A673 (cell line): ENCODE measurements around the gene ADAMTS13. TPM values are rescaled to one million over a fixed set of nuclear protein-coding genes. Genes with fewer than 3 reads are reported as not detected.

Source experiments
- BruUV-seq: library from RNA; stranded (reverse); fragments of 400-500 nt; replicated peaks from 2 replicates; lab custom pipeline; 2021; lab: Mats Ljungman, UMichigan
- CTCF ChIA-PET: fragments of 300-600 bp; sonication (Branson Sonifier 250); formaldehyde crosslinking; loops from one replicate; lab custom pipeline; 2022; ENCODE audit warnings: antibody characterized with exemption; lab: Charles Lee
- POLR2A ChIA-PET: fragments of 300-600 bp; sonication (Branson Sonifier 250); formaldehyde crosslinking; loops from one replicate; lab custom pipeline; 2022; ENCODE audit warnings: antibody characterized with exemption; ENCODE audit not compliant: low non-redundant PET; lab: Charles Lee
- DNase-seq: peaks from one replicate; pipeline ENCODE4 v3.0.0-alpha.2; 2015; ENCODE audit warnings: low spot score
- H3K27ac ChIP-seq: fragments of 200-600 bp; sonication (generic); 2 replicates; pipeline ENCODE4 v1.5.1; 2016; ENCODE audit warnings: mixed run types, low read depth, mild to moderate bottlenecking, mixed read lengths, antibody characterized with exemption, low read length; ENCODE audit not compliant: poor library complexity, severe bottlenecking
- H3K27me3 ChIP-seq: fragments of 200-600 bp; sonication (generic); replicated peaks from 2 replicates; pipeline ENCODE4 v1.6.1; 2017; ENCODE audit warnings: mixed run types, low read depth, mild to moderate bottlenecking, mixed read lengths, antibody characterized with exemption, low read length; ENCODE audit not compliant: insufficient read depth, poor library complexity
- H3K36me3 ChIP-seq: fragments of 200-600 bp; sonication (generic); 2 replicates; pipeline ENCODE4 v1.6.1; 2016; ENCODE audit warnings: mixed run types, mild to moderate bottlenecking, mixed read lengths, antibody characterized with exemption, low read length; ENCODE audit not compliant: insufficient read depth, poor library complexity, severe bottlenecking
- H3K4me1 ChIP-seq: fragments of 200-600 bp; sonication (generic); 2 replicates; pipeline ENCODE4 v1.6.1; 2017; ENCODE audit warnings: mixed run types, mild to moderate bottlenecking, mixed read lengths, antibody characterized with exemption, low read length; ENCODE audit not compliant: insufficient read depth, poor library complexity, severe bottlenecking
- H3K4me3 ChIP-seq: fragments of 200-600 bp; sonication (generic); 2 replicates; pipeline ENCODE4 v1.5.1; 2016; ENCODE audit warnings: low read depth, mixed run types, mild to moderate bottlenecking, mixed read lengths, low read length; ENCODE audit not compliant: poor library complexity, severe bottlenecking
- H3K9me3 ChIP-seq: fragments of 200-600 bp; sonication (generic); 2 replicates; pipeline ENCODE4 v1.6.1; 2016; ENCODE audit warnings: mixed run types, low read depth, mild to moderate bottlenecking, mixed read lengths, antibody characterized with exemption, low read length; ENCODE audit not compliant: poor library complexity, severe bottlenecking
- EZH2 ChIP-seq: fragments of 200-600 bp; sonication (generic); IDR thresholded peaks from 2 replicates; pipeline ENCODE4 v1.6.1; 2017; ENCODE audit warnings: borderline replicate concordance, low read depth, mild to moderate bottlenecking, mixed read lengths, antibody characterized with exemption, low read length; ENCODE audit not compliant: poor library complexity, severe bottlenecking
- intact Hi-C: fragments of 100-400 bp; cut with micrococcal nuclease; formaldehyde crosslinking; loops from one replicate; pipeline ENCODE4 v1.10.0; 2022; ENCODE audit not compliant: unreplicated experiment
- total RNA-seq: library from RNA; stranded (reverse); gene quantifications from 2 replicates; pipeline ENCODE4 v1.2.3, GENCODE V29; 2021
- TF ChIP-seq, protein P1 (sequence below): fragments of 300-800, 200-600 bp; sonication (generic); conservative IDR thresholded peaks from 2 replicates; pipeline ENCODE4 v1.5.1; 2017; ENCODE audit warnings: low read depth, mild to moderate bottlenecking, antibody characterized with exemption, low read length, moderate library complexity, mixed read lengths

Gene ADAMTS13
- total RNA-seq, 1 experiment from 2014 or later = 1.3 TPM

- Histone ChIP-seq H3K27ac (no peak overlapping the region), H3K4me1 (no peaks in the 10 kb centered on the region), H3K27me3 (no peaks in the 10 kb centered on the region), H3K9me3 (no peaks in the 10 kb centered on the region), H3K36me3 (no peaks in the 10 kb centered on the region), H3K4me3 (no peak overlapping the region)
- CTCF ChIA-PET = no interaction called here
- TF ChIP-seq, protein P1, sequence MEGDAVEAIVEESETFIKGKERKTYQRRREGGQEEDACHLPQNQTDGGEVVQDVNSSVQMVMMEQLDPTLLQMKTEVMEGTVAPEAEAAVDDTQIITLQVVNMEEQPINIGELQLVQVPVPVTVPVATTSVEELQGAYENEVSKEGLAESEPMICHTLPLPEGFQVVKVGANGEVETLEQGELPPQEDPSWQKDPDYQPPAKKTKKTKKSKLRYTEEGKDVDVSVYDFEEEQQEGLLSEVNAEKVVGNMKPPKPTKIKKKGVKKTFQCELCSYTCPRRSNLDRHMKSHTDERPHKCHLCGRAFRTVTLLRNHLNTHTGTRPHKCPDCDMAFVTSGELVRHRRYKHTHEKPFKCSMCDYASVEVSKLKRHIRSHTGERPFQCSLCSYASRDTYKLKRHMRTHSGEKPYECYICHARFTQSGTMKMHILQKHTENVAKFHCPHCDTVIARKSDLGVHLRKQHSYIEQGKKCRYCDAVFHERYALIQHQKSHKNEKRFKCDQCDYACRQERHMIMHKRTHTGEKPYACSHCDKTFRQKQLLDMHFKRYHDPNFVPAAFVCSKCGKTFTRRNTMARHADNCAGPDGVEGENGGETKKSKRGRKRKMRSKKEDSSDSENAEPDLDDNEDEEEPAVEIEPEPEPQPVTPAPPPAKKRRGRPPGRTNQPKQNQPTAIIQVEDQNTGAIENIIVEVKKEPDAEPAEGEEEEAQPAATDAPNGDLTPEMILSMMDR = no peak
- no peak for TF ChIP-seq EZH2
- no TSS peak for BruUV-seq
- DNase-seq = no peak
- intact Hi-C loops = no loop called here
- POLR2A ChIA-PET = no interaction called here
These were observed 18.7 kb downstream of the ADAMTS13 start for GRCh38 chr9:133440874-133441273.

GRCh38 chr9:133441571-133441970 is 19.4 kb downstream of the ADAMTS13 start:
- TF ChIP-seq EZH2 = no peak
- TF ChIP-seq, protein P1 = no peak
- no TSS peak for BruUV-seq
- no peaks in the 10 kb centered on the region for H3K4me1 ChIP-seq
- POLR2A ChIA-PET = no interaction called here
- no peak overlapping the region for H3K4me3 ChIP-seq
- CTCF ChIA-PET = no interaction called here
- H3K27me3 ChIP-seq = no peaks in the 10 kb centered on the region
- DNase-seq = no peak
- H3K36me3 ChIP-seq = no peaks in the 10 kb centered on the region
- no peaks in the 10 kb centered on the region for H3K9me3 ChIP-seq
- H3K27ac ChIP-seq = no peak overlapping the region
- intact Hi-C loops = no loop called here

DNA sequence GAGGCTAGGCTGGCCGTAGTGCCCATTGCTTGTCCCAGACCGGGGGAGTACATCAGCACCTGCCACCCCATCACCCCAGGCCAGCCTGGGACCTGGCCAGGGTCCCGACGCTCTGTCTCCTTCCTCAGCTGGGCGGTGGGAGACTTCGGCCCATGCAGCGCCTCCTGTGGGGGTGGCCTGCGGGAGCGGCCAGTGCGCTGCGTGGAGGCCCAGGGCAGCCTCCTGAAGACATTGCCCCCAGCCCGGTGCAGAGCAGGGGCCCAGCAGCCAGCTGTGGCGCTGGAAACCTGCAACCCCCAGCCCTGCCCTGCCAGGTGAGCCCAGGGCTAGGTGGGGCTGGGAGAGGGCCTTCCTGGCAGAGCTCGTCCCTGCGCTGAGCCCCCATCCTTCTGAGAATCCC is 21.1 kb downstream of the ADAMTS13 start:
- ChIA-PET CTCF (no interaction called here), POLR2A (no interaction called here)
- BruUV-seq = no TSS peak
- Histone ChIP-seq H3K27ac (no peak overlapping the region), H3K27me3 (no peaks in the 10 kb centered on the region), H3K36me3 (no peaks in the 10 kb centered on the region), H3K4me1 (no peaks in the 10 kb centered on the region), H3K4me3 (no peak overlapping the region), H3K9me3 (no peaks in the 10 kb centered on the region)
- DNase-seq = no peak
- TF ChIP-seq, protein P1 = no peak
- no peak for TF ChIP-seq EZH2
- intact Hi-C loops = no loop called here
